HepG2 (cell line): ENCODE data around the gene SHTN1. TPM values are rescaled to one million over a fixed set of nuclear protein-coding genes. Genes with fewer than 3 reads are reported as not detected.

Source experiments
- ATAC-seq: fragments of 200-7000 bp; cut with Tn5 transposase; 3 replicates; pipeline ENCODE4 v1.9.1; 2020; ENCODE audit warnings: mild to moderate bottlenecking, moderate library complexity
- BruUV-seq: library from RNA; stranded (reverse); fragments of 400-500 nt; replicated peaks from 2 replicates; lab custom pipeline; 2021; lab: Mats Ljungman, UMichigan
- CTCF ChIA-PET: fragments of 300-600 bp; formaldehyde crosslinking; extraction: SDS; loops from one replicate; lab custom pipeline; 2021; ENCODE audit warnings: low total read pairs, inconsistent platforms, low intra/inter-chr PET ratio; lab: Yijun Ruan, JAX
- POLR2A ChIA-PET: fragments of 350-600 bp; sonication (Branson Sonifier 250); formaldehyde crosslinking; loops from one replicate; lab custom pipeline; 2020; ENCODE audit warnings: antibody characterized with exemption, inconsistent platforms; lab: Yijun Ruan, JAX
- DNase-seq: peaks from one replicate; pipeline ENCODE4 v3.0.0-alpha.2; 2015; ENCODE audit warnings: low spot score
- FAIRE-seq: peaks from 3 replicates; lab custom pipeline; 2011; peaks lifted over from hg19 to GRCh38; lab: Jason Lieb, UNC
- H2AFZ ChIP-seq: one replicate; pipeline ENCODE4 v1.6.1; 2011; ENCODE audit warnings: low read length, inconsistent platforms
- H3K27ac ChIP-seq: fragments of 300-600 bp; 3 replicates; pipeline ENCODE4 v1.8.0; 2011; ENCODE audit warnings: mixed run types, mild to moderate bottlenecking, mixed read lengths, low read length, inconsistent platforms; ENCODE audit not compliant: insufficient read depth; ENCODE audit errors: extremely low read length
- H3K27me3 ChIP-seq, 2 experiments: fragments of 200-600 bp in 1 of 2; 2 replicates in 1 of 2; 3 replicates in 1 of 2; pipeline versions ENCODE4 v1.6.0 to v1.8.0; 2011; ENCODE audit warnings: low read length in 2 of 2, mild to moderate bottlenecking in 2 of 2, moderate library complexity in 2 of 2, inconsistent platforms in 1 of 2; ENCODE audit not compliant: insufficient read depth in 2 of 2, control insufficient read depth in 1 of 2
- H3K36me3 ChIP-seq, 2 experiments: fragments of 200-600 bp in 1 of 2; replicated peaks in 1 of 2; 2 replicates in 1 of 2; 3 replicates in 1 of 2; pipeline versions ENCODE4 v1.5.1 to v1.8.0; 2011; ENCODE audit warnings: low read length in 2 of 2, inconsistent platforms in 1 of 2; ENCODE audit not compliant: insufficient read depth in 2 of 2, control insufficient read depth in 1 of 2
- H3K4me1 ChIP-seq: 2 replicates; pipeline ENCODE4 v1.5.1; 2012; ENCODE audit warnings: low read length, inconsistent platforms; ENCODE audit not compliant: insufficient read depth
- H3K4me2 ChIP-seq: 2 replicates; pipeline ENCODE4 v1.6.0; 2011; ENCODE audit warnings: low read depth, low read length, inconsistent platforms
- H3K4me3 ChIP-seq, 3 experiments: fragments of 200-600 bp in 1 of 3; sonication (generic), shearing (Covaris generic) in 1 of 3; replicated peaks in 1 of 3; 2 replicates each; pipeline ENCODE4 v1.5.1; 2011 to 2016; ENCODE audit warnings: low read length in 3 of 3, inconsistent platforms in 2 of 3, low read depth in 2 of 3, mild to moderate bottlenecking in 2 of 3, control low read depth in 1 of 3, mixed read lengths in 1 of 3; ENCODE audit not compliant: insufficient read depth in 1 of 3
- H3K79me2 ChIP-seq: one replicate; pipeline ENCODE4 v1.6.1; 2011; ENCODE audit warnings: low read length, inconsistent platforms; ENCODE audit not compliant: insufficient read depth
- H3K9ac ChIP-seq: 2 replicates; pipeline ENCODE4 v1.6.0; 2011; ENCODE audit warnings: mild to moderate bottlenecking, low read depth, low read length, inconsistent platforms; ENCODE audit not compliant: insufficient read depth
- H3K9me3 ChIP-seq: 2 replicates; pipeline ENCODE4 v1.5.1; 2012; ENCODE audit warnings: mild to moderate bottlenecking, low read length
- H4K20me1 ChIP-seq: 2 replicates; pipeline ENCODE4 v1.6.0; 2011; ENCODE audit warnings: inconsistent platforms, mild to moderate bottlenecking, low read length, moderate library complexity; ENCODE audit not compliant: insufficient read depth
- ATAD3A ChIP-seq: sonication (generic); formaldehyde crosslinking; IDR thresholded peaks from 2 replicates; pipeline ENCODE4 v1.4.0; 2020; ENCODE audit warnings: missing genetic modification reagents
- ATF4 ChIP-seq, 2 experiments: fragments of 450-650 bp in 1 of 2; sonication (generic) in 1 of 2; formaldehyde crosslinking; IDR thresholded peaks; 2 replicates each; pipeline versions ENCODE4 v1.5.0 to v1.8.0; 2020 to 2022; ENCODE audit warnings: mild to moderate bottlenecking in 1 of 2, missing genetic modification reagents in 1 of 2
- HNF4G ChIP-seq, 2 experiments: sonication (generic) in 1 of 2; formaldehyde crosslinking in 1 of 2; IDR thresholded peaks; 2 replicates each; pipeline versions ENCODE4 v1.4.0 to v1.6.1; 2011 to 2020; ENCODE audit warnings: borderline replicate concordance in 2 of 2, low read depth in 2 of 2, mild to moderate bottlenecking in 2 of 2, low read length in 1 of 2, missing genetic modification reagents in 1 of 2, moderate library complexity in 1 of 2
- KLF9 ChIP-seq: IDR thresholded peaks from 2 replicates; pipeline ENCODE4 v1.6.1; 2016; ENCODE audit warnings: low read depth
- MAFK ChIP-seq, 2 experiments: IDR thresholded peaks in 1 of 2; conservative IDR thresholded peaks in 1 of 2; 2 replicates each; pipeline ENCODE4 v1.6.1; 2011; ENCODE audit warnings: improper control_type of control experiment in 2 of 2, low read length in 2 of 2
- PLRG1 ChIP-seq: fragments of 450-650 bp; conservative IDR thresholded peaks from 2 replicates; pipeline ENCODE4 v1.6.1; 2016
- RARA ChIP-seq: IDR thresholded peaks from 2 replicates; pipeline ENCODE4 v1.6.1; 2016; ENCODE audit warnings: missing genetic modification reagents, missing compliant biosample characterization
- ZBTB20 ChIP-seq: sonication (generic); formaldehyde crosslinking; IDR thresholded peaks from 2 replicates; pipeline ENCODE4 v1.8.1; 2023; ENCODE audit warnings: missing genetic modification reagents, low read depth, mild to moderate bottlenecking, borderline replicate concordance
- ZBTB21 ChIP-seq: sonication (generic); formaldehyde crosslinking; IDR thresholded peaks from 2 replicates; pipeline ENCODE4 v1.4.0; 2020; ENCODE audit warnings: missing genetic modification reagents
- ZIK1 ChIP-seq: sonication (generic); formaldehyde crosslinking; IDR thresholded peaks from 2 replicates; pipeline ENCODE4 v1.5.0; 2020; ENCODE audit warnings: mild to moderate bottlenecking, low read depth, missing genetic modification reagents, borderline replicate concordance
- ZNF30 ChIP-seq: sonication (generic); formaldehyde crosslinking; IDR thresholded peaks from 2 replicates; pipeline ENCODE4 v1.5.0; 2020; ENCODE audit warnings: mild to moderate bottlenecking, missing genetic modification reagents
- ZNF484 ChIP-seq: sonication (generic); formaldehyde crosslinking; IDR thresholded peaks from 2 replicates; pipeline ENCODE4 v1.5.1; 2020; ENCODE audit warnings: mild to moderate bottlenecking, low read depth, missing genetic modification reagents, borderline replicate concordance
- ZNF512 ChIP-seq: sonication (generic); formaldehyde crosslinking; IDR thresholded peaks from 2 replicates; pipeline ENCODE4 v1.4.0; 2020; ENCODE audit warnings: mild to moderate bottlenecking, missing genetic modification reagents
- ZSCAN9 ChIP-seq: IDR thresholded peaks from 2 replicates; pipeline ENCODE4 v1.6.1; 2016; ENCODE audit warnings: borderline replicate concordance
- WGBS: methylation state at CpG from one replicate; pipeline ENCODE4 v1.1.6; 2017; ENCODE audit warnings: low lambda C conversion rate; 5-methylcytosine and 5-hydroxymethylcytosine counted together
- in situ Hi-C: cut with HindIII; loops from 2 replicates; pipeline ENCODE4 v1.10.0; 2017; ENCODE audit warnings: low pct_unique_long_range_greater_than_20kb; ENCODE audit not compliant: extremely low pct_ligation_motif_present
- intact Hi-C: fragments of 100-400 bp; cut with micrococcal nuclease; formaldehyde crosslinking; loops from one replicate; pipeline ENCODE4 v1.10.0; 2022; ENCODE audit not compliant: unreplicated experiment
- polyA plus RNA-seq, 8 experiments: library from polyadenylated mRNA; depleted of rRNA in 3 of 8; stranded (reverse) in 7 of 8; unstranded in 1 of 8; fragments of >200 nt; fragmentation: Illumina TruSeq in 4 of 8; extraction: Trizol in 4 of 8; gene quantifications; 2 replicates each; pipeline versions ENCODE4 v1.2.1 to v1.2.3, GENCODE V29; 2011 to 2016; ENCODE audit warnings: low read depth in 4 of 8, missing spikeins in 1 of 8, mixed read lengths in 1 of 8; ENCODE audit not compliant: insufficient read depth in 1 of 8
- total RNA-seq, 5 experiments: library from RNA; depleted of rRNA; stranded (reverse); fragments of >200 nt; fragmentation: Illumina TruSeq; extraction: Trizol; gene quantifications; 2 replicates each; pipeline ENCODE4 v1.2.3, GENCODE V29; 2016; ENCODE audit warnings: low read depth in 1 of 5
- TF ChIP-seq, protein P1 (sequence below): sonication (generic); IDR thresholded peaks from 2 replicates; pipeline ENCODE4 v1.6.1; 2016; ENCODE audit warnings: low read depth, borderline replicate concordance
- TF ChIP-seq, protein P2 (sequence below): sonication (generic); formaldehyde crosslinking; IDR thresholded peaks from 2 replicates; pipeline ENCODE4 v1.4.0; 2020; ENCODE audit warnings: missing genetic modification reagents, borderline replicate concordance

Gene SHTN1
- total and polyA plus RNA-seq, 2 of the 13 experiments (the other 11 are each of a cell fraction or from before 2014, with no cell fraction given): 11.3 to 15.6 TPM

- TF ChIP-seq ZBTB20 (CRISPR knock-in tag) (no peak), ZNF484 (CRISPR knock-in tag) (no peak), PLRG1 (no peak), ZSCAN9 (CRISPR knock-in tag) (no peak), KLF9 (no peak), ZNF512 (no peak), ZNF30 (CRISPR knock-in tag) (no peak), RARA (CRISPR knock-in tag) (no peak), ATF4 (CRISPR knock-in tag; IDR thresholded peaks at IDR 0.05) (no peak), HNF4G (IDR thresholded peaks at IDR 0.05; ENCODE audit: borderline replicate concordance, low read depth, low read length) (no peak), HNF4G (CRISPR knock-in tag; IDR thresholded peaks at IDR 0.05; ENCODE audit: borderline replicate concordance, low read depth) (no peak), ZIK1 (CRISPR knock-in tag) (no peak), ZBTB21 (CRISPR knock-in tag) (no peak), ATAD3A (CRISPR knock-in tag) (no peak), MAFK (conservative IDR thresholded peaks at IDR 0.05 in 1 of 2, IDR thresholded peaks at IDR 0.05 in 1 of 2; ENCODE audit: low read length in 2 of 2) (no peak)
- TF ChIP-seq, protein P1, sequence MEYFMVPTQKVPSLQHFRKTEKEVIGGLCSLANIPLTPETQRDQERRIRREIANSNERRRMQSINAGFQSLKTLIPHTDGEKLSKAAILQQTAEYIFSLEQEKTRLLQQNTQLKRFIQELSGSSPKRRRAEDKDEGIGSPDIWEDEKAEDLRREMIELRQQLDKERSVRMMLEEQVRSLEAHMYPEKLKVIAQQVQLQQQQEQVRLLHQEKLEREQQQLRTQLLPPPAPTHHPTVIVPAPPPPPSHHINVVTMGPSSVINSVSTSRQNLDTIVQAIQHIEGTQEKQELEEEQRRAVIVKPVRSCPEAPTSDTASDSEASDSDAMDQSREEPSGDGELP: no peak
- TF ChIP-seq, protein P2, sequence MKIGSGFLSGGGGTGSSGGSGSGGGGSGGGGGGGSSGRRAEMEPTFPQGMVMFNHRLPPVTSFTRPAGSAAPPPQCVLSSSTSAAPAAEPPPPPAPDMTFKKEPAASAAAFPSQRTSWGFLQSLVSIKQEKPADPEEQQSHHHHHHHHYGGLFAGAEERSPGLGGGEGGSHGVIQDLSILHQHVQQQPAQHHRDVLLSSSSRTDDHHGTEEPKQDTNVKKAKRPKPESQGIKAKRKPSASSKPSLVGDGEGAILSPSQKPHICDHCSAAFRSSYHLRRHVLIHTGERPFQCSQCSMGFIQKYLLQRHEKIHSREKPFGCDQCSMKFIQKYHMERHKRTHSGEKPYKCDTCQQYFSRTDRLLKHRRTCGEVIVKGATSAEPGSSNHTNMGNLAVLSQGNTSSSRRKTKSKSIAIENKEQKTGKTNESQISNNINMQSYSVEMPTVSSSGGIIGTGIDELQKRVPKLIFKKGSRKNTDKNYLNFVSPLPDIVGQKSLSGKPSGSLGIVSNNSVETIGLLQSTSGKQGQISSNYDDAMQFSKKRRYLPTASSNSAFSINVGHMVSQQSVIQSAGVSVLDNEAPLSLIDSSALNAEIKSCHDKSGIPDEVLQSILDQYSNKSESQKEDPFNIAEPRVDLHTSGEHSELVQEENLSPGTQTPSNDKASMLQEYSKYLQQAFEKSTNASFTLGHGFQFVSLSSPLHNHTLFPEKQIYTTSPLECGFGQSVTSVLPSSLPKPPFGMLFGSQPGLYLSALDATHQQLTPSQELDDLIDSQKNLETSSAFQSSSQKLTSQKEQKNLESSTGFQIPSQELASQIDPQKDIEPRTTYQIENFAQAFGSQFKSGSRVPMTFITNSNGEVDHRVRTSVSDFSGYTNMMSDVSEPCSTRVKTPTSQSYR: no peak
- ChIA-PET POLR2A (no interaction called here), CTCF (no interaction called here)
- in situ Hi-C loops: no loop called here
- Histone ChIP-seq H3K4me3 (no peak overlapping the region), H3K79me2 (no peaks in the 10 kb centered on the region), H3K27ac (no peak overlapping the region), H3K27me3 (peaks cover 0 to 27% of the 10 kb centered on the region in 2 experiments; a peak in 2 of 5 replicates), H3K9me3 (peaks cover 8% of the 10 kb centered on the region; the same call in 1 of the 2 replicates), H2AFZ (no peak overlapping the region), H3K4me2 (no peak overlapping the region), H3K9ac (no peak overlapping the region), H3K36me3 (no peaks in the 10 kb centered on the region), H4K20me1 (no peaks in the 10 kb centered on the region), H3K4me1 (no peaks in the 10 kb centered on the region; the same call in 1 of the 2 replicates)
- intact Hi-C loops: no loop called here
- ATAC-seq (no peak), FAIRE-seq (no peak), DNase-seq (no peak)
- no TSS peak for BruUV-seq
- WGBS: 20% methylated on average over 4 of the region's 4 CpGs
Measured at GRCh38 chr10:116853701-116854100, 151.3 kb downstream of the SHTN1 start.
